Prostate gland (tissue), 1 donor: Measurements from ENCODE around the gene SSU72.

Experiments used
- POLR2A ChIP-seq: fragments of 450-650 bp; IDR thresholded peaks from one replicate; pipeline ENCODE4 v1.6.1; 2016; ENCODE audit warnings: antibody characterized with exemption, mild to moderate bottlenecking
- POLR2AphosphoS5 ChIP-seq: sonication (generic); formaldehyde crosslinking; IDR thresholded peaks from one replicate; pipeline ENCODE4 v1.6.1; 2017; ENCODE audit warnings: antibody characterized with exemption

DNA sequence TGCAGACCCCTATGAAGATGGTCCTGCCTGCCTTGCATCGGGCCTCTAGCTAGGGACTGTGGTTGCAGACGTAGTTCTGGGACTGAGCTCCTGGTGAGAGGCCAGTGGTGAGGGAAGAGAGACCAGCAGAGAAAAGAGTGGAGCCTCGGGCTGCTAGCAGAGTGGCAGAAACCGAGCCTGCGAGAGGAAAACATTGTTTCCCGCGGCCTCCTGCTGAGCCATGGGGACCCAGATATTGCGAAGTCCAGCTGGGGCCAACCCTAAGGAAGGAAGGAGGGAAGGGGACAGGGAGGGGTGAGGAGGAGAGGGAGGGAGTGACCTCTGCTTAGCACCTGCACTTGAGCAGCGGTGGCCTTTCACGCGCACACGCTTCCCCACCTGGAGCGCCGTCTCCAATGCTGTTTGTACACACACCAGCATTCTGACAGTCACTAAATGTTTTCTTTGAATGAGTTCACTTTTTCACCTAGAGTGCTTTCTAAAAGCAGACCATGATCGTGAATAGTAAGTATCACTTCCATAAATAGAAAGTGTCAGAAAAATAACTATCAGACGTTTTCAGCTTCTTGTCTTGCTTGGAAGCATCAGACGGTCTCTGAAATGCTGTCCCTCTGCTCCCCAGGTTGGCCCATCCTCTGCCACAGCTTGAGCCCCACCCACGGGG is 27.8 kb upstream of the SSU72 start:
- TF ChIP-seq POLR2AphosphoS5 (no peak), POLR2A (no peak)
